K562 (cell line): Measurements from ENCODE around the gene CCNJL. TPM values are rescaled to one million over a fixed set of nuclear protein-coding genes. Genes with fewer than 3 reads are reported as not detected.
A peak's percentile ranks its signal among the peaks of the same experiment; 100 is the strongest.

Experiments used
- ATF3 ChIP-seq, 2 experiments: fragments of 450-650 bp in 1 of 2; sonication (generic) in 1 of 2; formaldehyde crosslinking in 1 of 2; IDR thresholded peaks in 1 of 2; conservative IDR thresholded peaks in 1 of 2; 2 replicates each; pipeline versions ENCODE4 v1.6.1 to v1.8.1; 2016 to 2023; ENCODE audit warnings: mild to moderate bottlenecking in 2 of 2, moderate library complexity in 2 of 2, inconsistent platforms in 1 of 2, missing genetic modification reagents in 1 of 2
- FOXP1 ChIP-seq: sonication (generic); formaldehyde crosslinking; IDR thresholded peaks from 2 replicates; pipeline ENCODE4 v1.8.0; 2022; ENCODE audit warnings: mild to moderate bottlenecking, missing genetic modification reagents
- GABPB1 ChIP-seq: sonication (generic); formaldehyde crosslinking; IDR thresholded peaks from 2 replicates; pipeline ENCODE4 v1.8.0; 2022; ENCODE audit warnings: mild to moderate bottlenecking, missing genetic modification reagents
- HDAC2 ChIP-seq: fragments of 450-650 bp; IDR thresholded peaks from 2 replicates; pipeline ENCODE4 v1.6.1; 2016; ENCODE audit warnings: mild to moderate bottlenecking
- HNRNPK ChIP-seq: fragments of 200-400 bp; formaldehyde crosslinking; IDR thresholded peaks from one replicate; pipeline ENCODE4 v1.6.1; 2018; ENCODE audit warnings: mild to moderate bottlenecking, low read depth, low read length; ENCODE audit not compliant: poor library complexity, severe bottlenecking
- MBD2 ChIP-seq: sonication (generic); IDR thresholded peaks from 2 replicates; pipeline ENCODE4 v1.6.1; 2016; ENCODE audit warnings: low read depth, borderline replicate concordance
- NR3C1 ChIP-seq: sonication (generic); formaldehyde crosslinking; IDR thresholded peaks from 2 replicates; pipeline ENCODE4 v1.8.1; 2022; ENCODE audit warnings: missing genetic modification reagents
- RNF219 ChIP-seq: fragments of 250-450 bp; sonication (Bioruptor Pico); IDR thresholded peaks from 2 replicates; pipeline ENCODE4 v1.5.0; 2022; ENCODE audit warnings: mild to moderate bottlenecking
- STAT5B ChIP-seq: fragments of 250-450 bp; sonication (Bioruptor Pico); IDR thresholded peaks from 2 replicates; pipeline ENCODE4 v1.8.0; 2021; ENCODE audit warnings: mild to moderate bottlenecking, inconsistent platforms
- TAF9B ChIP-seq: fragments of 450-650 bp; IDR thresholded peaks from 2 replicates; pipeline ENCODE4 v1.6.1; 2018; ENCODE audit warnings: mild to moderate bottlenecking; ENCODE audit not compliant: partially characterized antibody
- TBP ChIP-seq: optimal IDR thresholded peaks from 2 replicates; pipeline ENCODE3; 2011; ENCODE audit warnings: low read depth, low read length, improper control_type of control experiment
- ZC3H4 ChIP-seq: sonication (generic); formaldehyde crosslinking; IDR thresholded peaks from 2 replicates; pipeline ENCODE4 v1.9.0; 2021; ENCODE audit warnings: missing genetic modification reagents, borderline replicate concordance
- ZZZ3 ChIP-seq: fragments of 450-650 bp; IDR thresholded peaks from 2 replicates; pipeline ENCODE4 v1.6.1; 2016; ENCODE audit warnings: antibody characterized with exemption, mild to moderate bottlenecking, moderate library complexity
- polyA plus RNA-seq, 8 experiments: library from polyadenylated mRNA; depleted of rRNA in 4 of 8; stranded (reverse) in 5 of 8; unstranded in 3 of 8; fragments of >200 nt; fragmentation: Nextera tagmentation in 2 of 8; fragmentation: Illumina TruSeq in 1 of 8; extraction: Ambion mirVana in 2 of 8; extraction: Trizol in 1 of 8; gene quantifications; 2 replicates each; pipeline versions ENCODE4 v1.2.1 to v1.2.3, GENCODE V29; 2011 to 2014; ENCODE audit warnings: inconsistent platforms in 1 of 8, missing spikeins in 1 of 8
- total RNA-seq, 7 experiments: library from RNA; depleted of rRNA in 6 of 7; stranded (reverse); fragments of >200 nt in 6 of 7; fragmentation: Illumina TruSeq in 2 of 7; extraction: Trizol in 2 of 7; gene quantifications; 2 replicates each; pipeline versions ENCODE4 v1.2.1 to v1.2.3, GENCODE V29; 2011 to 2021; ENCODE audit warnings: low replicate concordance in 1 of 7
- TF ChIP-seq, protein P1 (sequence below), 2 experiments: fragments of 450-650 bp; conservative IDR thresholded peaks; 2 replicates each; pipeline ENCODE4 v1.6.1; 2017; ENCODE audit warnings: mild to moderate bottlenecking in 2 of 2, moderate library complexity in 2 of 2

Gene CCNJL
- total and polyA plus RNA-seq, 9 of the 15 experiments (the other 6 are each of a cell fraction or from before 2014, with no cell fraction given): 0.04 TPM; not detected in 8

DNA sequence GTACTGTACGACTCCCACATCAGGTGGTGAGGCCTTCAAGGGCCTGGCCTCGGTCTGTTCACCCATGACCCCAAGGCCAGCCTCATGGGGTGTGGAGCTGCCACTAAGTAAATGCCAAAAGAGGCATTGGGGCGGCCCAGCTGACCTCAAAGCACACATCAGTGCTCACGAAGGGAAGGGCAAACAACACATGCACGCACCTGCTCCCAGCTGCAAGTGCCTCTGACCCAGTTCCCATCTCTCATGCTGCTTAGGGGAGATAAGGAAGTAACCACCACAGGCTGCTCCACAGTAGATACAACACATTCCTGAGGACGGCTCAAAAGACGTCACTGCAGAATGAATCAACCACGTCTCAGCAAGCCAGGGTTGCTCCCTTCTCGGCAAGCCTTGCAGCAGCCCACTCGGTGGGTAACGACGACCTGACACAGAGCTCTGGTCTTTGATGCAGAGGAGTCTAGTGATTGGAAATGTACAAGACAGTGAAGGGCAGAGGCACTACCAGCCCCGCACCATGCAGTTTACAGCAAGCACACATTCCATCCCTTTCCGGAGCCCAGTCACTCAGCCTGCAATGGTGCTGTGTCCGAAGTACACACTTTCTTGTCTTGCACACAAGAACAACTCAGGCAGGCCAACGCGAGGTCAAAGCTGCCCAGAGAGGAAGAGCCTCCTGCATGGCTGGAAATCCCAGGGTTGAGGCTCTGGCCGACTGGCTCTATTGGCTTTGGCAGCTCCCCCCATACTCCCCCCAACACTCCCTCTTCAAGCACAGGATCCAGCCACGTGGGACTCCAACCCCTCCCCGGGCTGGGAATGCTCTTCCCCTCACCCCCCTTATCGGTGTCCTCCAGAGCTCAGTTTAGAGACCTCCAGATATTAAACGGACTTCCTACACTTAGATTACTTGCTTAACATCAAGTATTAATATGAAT is 51.2 kb downstream of the CCNJL start (continued):
- TF ChIP-seq, protein P1, sequence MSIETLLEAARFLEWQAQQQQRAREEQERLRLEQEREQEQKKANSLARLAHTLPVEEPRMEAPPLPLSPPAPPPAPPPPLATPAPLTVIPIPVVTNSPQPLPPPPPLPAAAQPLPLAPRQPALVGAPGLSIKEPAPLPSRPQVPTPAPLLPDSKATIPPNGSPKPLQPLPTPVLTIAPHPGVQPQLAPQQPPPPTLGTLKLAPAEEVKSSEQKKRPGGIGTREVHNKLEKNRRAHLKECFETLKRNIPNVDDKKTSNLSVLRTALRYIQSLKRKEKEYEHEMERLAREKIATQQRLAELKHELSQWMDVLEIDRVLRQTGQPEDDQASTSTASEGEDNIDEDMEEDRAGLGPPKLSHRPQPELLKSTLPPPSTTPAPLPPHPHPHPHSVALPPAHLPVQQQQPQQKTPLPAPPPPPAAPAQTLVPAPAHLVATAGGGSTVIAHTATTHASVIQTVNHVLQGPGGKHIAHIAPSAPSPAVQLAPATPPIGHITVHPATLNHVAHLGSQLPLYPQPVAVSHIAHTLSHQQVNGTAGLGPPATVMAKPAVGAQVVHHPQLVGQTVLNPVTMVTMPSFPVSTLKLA (conservative IDR thresholded peaks at IDR 0.05): peak; percentile 71 to 88; a peak in 3 of 4 replicates
- TF ChIP-seq GABPB1: peak; percentile 51; the same call in 1 of the 2 replicates
- TF ChIP-seq NR3C1 (CRISPR knock-in tag): no peak
- peak; percentile 86 for TF ChIP-seq ATF3 (IDR thresholded peaks at IDR 0.05)
- TF ChIP-seq ATF3 (CRISPR knock-in tag; conservative IDR thresholded peaks at IDR 0.05): peak; percentile 66
- TF ChIP-seq MBD2: peak; percentile 91
- TF ChIP-seq HNRNPK: no peak
- TF ChIP-seq ZC3H4 (CRISPR knock-in tag): no peak
- TF ChIP-seq HDAC2: peak; percentile 86
- peak; percentile 80; the same call in 1 of the 2 replicates for TF ChIP-seq FOXP1
- peak; percentile 19 for TF ChIP-seq TBP
- TF ChIP-seq RNF219: no peak
- TF ChIP-seq TAF9B: peak; percentile 91
- no peak for TF ChIP-seq STAT5B
- no peak for TF ChIP-seq ZZZ3
